Right lobe of liver (tissue), 4 donors: ENCODE data around the gene CAND2.

Source experiments
- CTCF ChIP-seq, 4 donors: fragments of 200-600 bp in 3 of 4; fragments of 450-650 bp in 1 of 4; IDR thresholded peaks; one replicate each; pipeline versions ENCODE4 v1.5.1 to v1.8.0; 2016 to 2022; ENCODE audit warnings: antibody characterized with exemption in 4 of 4, mild to moderate bottlenecking in 2 of 4
- POLR2A ChIP-seq: fragments of 450-650 bp; IDR thresholded peaks from one replicate; pipeline ENCODE4 v1.6.1; 2017; ENCODE audit warnings: antibody characterized with exemption, mild to moderate bottlenecking
- donor health status: DM: no; HTN: no; CAD: no.
- donor health status: DM: no; HTN: no; CAD: no.
- donor health status: DM: no; HTN: yes; CAD: no.

GRCh38 chr3:12815078-12815477, 18.6 kb downstream of the CAND2 start:
- TF ChIP-seq POLR2A (no peak), CTCF (IDR thresholded peaks at IDR 0.05) (no peak)
